HEK293 (cell line): ENCODE measurements around the gene EFCC1.

Experiments
- CTCF ChIA-PET: fragments of 350-600 bp; formaldehyde crosslinking; extraction: SDS; loops from one replicate; lab custom pipeline; 2021; ENCODE audit warnings: antibody characterized with exemption; lab: Yijun Ruan, JAX
- POLR2A ChIA-PET: fragments of 300-600 bp; formaldehyde crosslinking; extraction: SDS; loops from one replicate; lab custom pipeline; 2020; ENCODE audit warnings: antibody characterized with exemption, inconsistent platforms; lab: Yijun Ruan, JAX
- H3K27ac ChIP-seq: fragments of 200-500 bp; sonication (Bioruptor generic); 2 replicates; pipeline ENCODE4 v1.5.1; 2014; ENCODE audit warnings: low read depth, low read length, control low read depth, inconsistent platforms; ENCODE audit errors: extremely low read depth
- H3K36me3 ChIP-seq, 2 experiments: fragments of 200-500 bp in 1 of 2; sonication (Bioruptor generic) in 1 of 2; 1 replicate in 1 of 2; 2 replicates in 1 of 2; pipeline ENCODE4 v1.5.1; 2014 to 2017; ENCODE audit warnings: inconsistent platforms in 2 of 2, low read length in 2 of 2; ENCODE audit not compliant: control insufficient read depth in 2 of 2, insufficient read depth in 1 of 2
- H3K4me1 ChIP-seq: fragments of 200-500 bp; sonication (Bioruptor generic); 2 replicates; pipeline ENCODE4 v1.5.1; 2014; ENCODE audit warnings: mild to moderate bottlenecking, low read length, inconsistent platforms; ENCODE audit not compliant: control insufficient read depth, insufficient read depth
- H3K4me3 ChIP-seq: 2 replicates; pipeline ENCODE4 v1.5.1; 2011; ENCODE audit warnings: low read depth, mild to moderate bottlenecking, control low read depth, low read length, moderate library complexity
- H3K9me3 ChIP-seq: fragments of 200-500 bp; sonication (Bioruptor generic); 2 replicates; pipeline ENCODE4 v1.5.1; 2014; ENCODE audit warnings: low read depth, low read length, inconsistent platforms; ENCODE audit not compliant: control insufficient read depth, insufficient read depth
- GLI2 ChIP-seq: fragments of 450-650 bp; formaldehyde crosslinking; IDR thresholded peaks from 2 replicates; pipeline ENCODE4; 2017; ENCODE audit warnings: missing biosample characterization, missing genetic modification characterization, low read depth, borderline replicate concordance
- HOXA7 ChIP-seq: sonication (generic); formaldehyde crosslinking; IDR thresholded peaks from 2 replicates; pipeline ENCODE4 v1.8.1; 2022; ENCODE audit warnings: missing genetic modification reagents, borderline replicate concordance
- HOXD13 ChIP-seq: sonication (generic); formaldehyde crosslinking; IDR thresholded peaks from 2 replicates; pipeline ENCODE4 v1.8.0; 2022; ENCODE audit warnings: missing genetic modification reagents, borderline replicate concordance
- KLF1 ChIP-seq: fragments of 450-650 bp; formaldehyde crosslinking; IDR thresholded peaks from 2 replicates; pipeline ENCODE4 v1.5.1; 2016; ENCODE audit warnings: missing biosample characterization, missing genetic modification characterization
- MEIS1 ChIP-seq: sonication (generic); formaldehyde crosslinking; IDR thresholded peaks from 2 replicates; pipeline ENCODE4 v1.8.1; 2022; ENCODE audit warnings: missing genetic modification reagents, mild to moderate bottlenecking, borderline replicate concordance
- OSR2 ChIP-seq: fragments of 450-650 bp; formaldehyde crosslinking; IDR thresholded peaks from 2 replicates; pipeline ENCODE4 v1.5.1; 2016; ENCODE audit warnings: missing biosample characterization, missing genetic modification characterization
- PRDM2 ChIP-seq: fragments of 450-650 bp; formaldehyde crosslinking; IDR thresholded peaks from 2 replicates; pipeline ENCODE4 v1.5.1; 2016; ENCODE audit warnings: missing biosample characterization, missing genetic modification characterization, borderline replicate concordance
- PRDM6 ChIP-seq: fragments of 450-650 bp; formaldehyde crosslinking; IDR thresholded peaks from 2 replicates; pipeline ENCODE4 v1.5.1; 2017; ENCODE audit warnings: missing biosample characterization, missing genetic modification characterization
- ZBTB7A ChIP-seq: fragments of 450-650 bp; formaldehyde crosslinking; IDR thresholded peaks from 2 replicates; pipeline ENCODE4 v1.5.1; 2016; ENCODE audit warnings: low read depth, missing biosample characterization, missing genetic modification characterization
- ZNF132 ChIP-seq: fragments of 450-650 bp; formaldehyde crosslinking; IDR thresholded peaks from 2 replicates; pipeline ENCODE4 v1.5.1; 2017; ENCODE audit warnings: missing biosample characterization, missing genetic modification characterization, borderline replicate concordance
- ZNF239 ChIP-seq: fragments of 450-650 bp; formaldehyde crosslinking; IDR thresholded peaks from 2 replicates; pipeline ENCODE4 v1.5.1; 2016; ENCODE audit warnings: missing biosample characterization, missing genetic modification characterization
- ZNF37A ChIP-seq: fragments of 450-650 bp; IDR thresholded peaks from 2 replicates; pipeline ENCODE4 v1.5.1; 2018; ENCODE audit warnings: missing biosample characterization, missing genetic modification characterization
- ZNF48 ChIP-seq: fragments of 450-650 bp; formaldehyde crosslinking; IDR thresholded peaks from 2 replicates; pipeline ENCODE4 v1.5.1; 2016; ENCODE audit warnings: missing biosample characterization, missing genetic modification characterization
- ZNF529 ChIP-seq: fragments of 450-650 bp; formaldehyde crosslinking; IDR thresholded peaks from 2 replicates; pipeline ENCODE4 v1.5.1; 2017; ENCODE audit warnings: missing genetic modification characterization, missing biosample characterization; ENCODE audit not compliant: insufficient replicate concordance
- ZNF530 ChIP-seq: fragments of 450-650 bp; formaldehyde crosslinking; IDR thresholded peaks from 2 replicates; pipeline ENCODE4 v1.5.1; 2016; ENCODE audit warnings: low read depth, missing biosample characterization, missing genetic modification characterization
- ZNF560 ChIP-seq: fragments of 450-650 bp; formaldehyde crosslinking; IDR thresholded peaks from 2 replicates; pipeline ENCODE4 v1.5.1; 2017; ENCODE audit warnings: missing biosample characterization, missing genetic modification characterization, borderline replicate concordance
- ZNF677 ChIP-seq: fragments of 450-650 bp; IDR thresholded peaks from 2 replicates; pipeline ENCODE4 v1.5.0; 2018; ENCODE audit warnings: missing biosample characterization, mild to moderate bottlenecking, missing genetic modification characterization, moderate library complexity
- ZNF707 ChIP-seq: fragments of 450-650 bp; formaldehyde crosslinking; IDR thresholded peaks from 2 replicates; pipeline ENCODE4 v1.5.1; 2016; ENCODE audit warnings: missing biosample characterization, missing genetic modification characterization
- ZNF76 ChIP-seq: fragments of 450-650 bp; formaldehyde crosslinking; IDR thresholded peaks from 2 replicates; pipeline ENCODE4; 2016; ENCODE audit warnings: low read depth, missing biosample characterization, missing genetic modification characterization, borderline replicate concordance
- ZNF791 ChIP-seq: fragments of 450-650 bp; formaldehyde crosslinking; IDR thresholded peaks from 2 replicates; pipeline ENCODE4 v1.5.1; 2016; ENCODE audit warnings: missing biosample characterization, missing genetic modification characterization
- ZNF792 ChIP-seq: fragments of 450-650 bp; formaldehyde crosslinking; IDR thresholded peaks from 2 replicates; pipeline ENCODE4 v1.5.1; 2016; ENCODE audit warnings: missing biosample characterization, missing genetic modification characterization
- ZNF837 ChIP-seq: fragments of 450-650 bp; formaldehyde crosslinking; IDR thresholded peaks from 2 replicates; pipeline ENCODE4 v1.5.1; 2016; ENCODE audit warnings: missing biosample characterization, missing genetic modification characterization
- ZSCAN5A ChIP-seq: fragments of 450-650 bp; formaldehyde crosslinking; IDR thresholded peaks from 2 replicates; pipeline ENCODE4 v1.5.1; 2016; ENCODE audit warnings: missing biosample characterization, missing genetic modification characterization

EFCC1 gene

GRCh38 chr3:129031476-129032215, 30.5 kb downstream of the EFCC1 start:
- ChIA-PET CTCF (interaction anchor here (2.0 kb wide), 1 partner anchor 22 kb away, joined by 9 read pairs; no protein-coding TSS in a partner anchor), POLR2A (interaction anchor here (0.5 kb wide), 1 partner anchor 118 kb away, joined by 3 read pairs; no protein-coding TSS in a partner anchor)
- no peaks in the 10 kb centered on the region for H3K9me3 ChIP-seq
- no peak for TF ChIP-seq ZNF132
- TF ChIP-seq, all 188 proteins: peak for 0
- H3K4me3 ChIP-seq: no peak overlapping the region
- no peaks in the 10 kb centered on the region for H3K36me3 ChIP-seq
- no peaks in the 10 kb centered on the region for H3K4me1 ChIP-seq
- no peak overlapping the region for H3K27ac ChIP-seq

GRCh38 chr3:129032716-129033115, 31.6 kb downstream of the EFCC1 start:
- no peaks in the 10 kb centered on the region for H3K9me3 ChIP-seq
- CTCF ChIA-PET: interaction anchor here (1.8 kb wide), 1 partner anchor 21 kb away, joined by 8 read pairs; no protein-coding TSS in a partner anchor
- no peaks in the 10 kb centered on the region for H3K36me3 ChIP-seq
- TF ChIP-seq PRDM6 (tag by site-specific recombination) (no peak), PRDM2 (tag by site-specific recombination) (no peak), ZNF791 (no peak)
- no peak overlapping the region for H3K4me3 ChIP-seq
- no peak overlapping the region for H3K27ac ChIP-seq
- no peaks in the 10 kb centered on the region for H3K4me1 ChIP-seq
- POLR2A ChIA-PET: no interaction called here

GRCh38 chr3:129033151-129033550, 32.0 kb downstream of the EFCC1 start:
- TF ChIP-seq ZBTB7A (tag by site-specific recombination) (no peak), ZNF76 (no peak), HOXA7 (CRISPR knock-in tag) (no peak), ZNF677 (no peak), ZNF239 (tag by site-specific recombination) (no peak), KLF1 (tag by site-specific recombination) (no peak), HOXD13 (CRISPR knock-in tag) (no peak), MEIS1 (CRISPR knock-in tag) (no peak), ZNF529 (tag by site-specific recombination) (no peak), ZNF837 (tag by site-specific recombination) (no peak), ZSCAN5A (tag by site-specific recombination) (no peak), ZNF707 (tag by site-specific recombination) (no peak), ZNF792 (tag by site-specific recombination) (no peak), GLI2 (no peak), ZNF48 (tag by site-specific recombination) (no peak), ZNF37A (tag by site-specific recombination) (no peak), ZNF560 (no peak), ZNF530 (no peak), OSR2 (no peak)
- CTCF ChIA-PET: interaction anchor here (1.8 kb wide), 1 partner anchor 20 kb away, joined by 8 read pairs; no protein-coding TSS in a partner anchor

More at GRCh38 chr3:129033151-129033550, 32.0 kb downstream of the EFCC1 start:
- no peak overlapping the region for H3K27ac ChIP-seq
- no peak overlapping the region for H3K4me3 ChIP-seq
- no peaks in the 10 kb centered on the region for H3K9me3 ChIP-seq
- POLR2A ChIA-PET: no interaction called here
- H3K36me3 ChIP-seq: no peaks in the 10 kb centered on the region
- no peaks in the 10 kb centered on the region for H3K4me1 ChIP-seq
